Stomach (tissue), 4 donors: ENCODE measurements around the gene STK11.

Experiments used
- EP300 ChIP-seq: sonication (generic); formaldehyde crosslinking; IDR thresholded peaks from one replicate; pipeline ENCODE4 v1.6.1; 2017; ENCODE audit warnings: antibody characterized with exemption
- POLR2A ChIP-seq, 4 donors: fragments of 450-650 bp; IDR thresholded peaks; one replicate each; pipeline ENCODE4 v1.6.1; 2016; ENCODE audit warnings: antibody characterized with exemption in 4 of 4, control low read depth in 2 of 4, mild to moderate bottlenecking in 1 of 4, moderate library complexity in 1 of 4
- POLR2AphosphoS5 ChIP-seq, 3 donors: sonication (generic); formaldehyde crosslinking; IDR thresholded peaks; one replicate each; pipeline ENCODE4 v1.6.1; 2016; ENCODE audit warnings: antibody characterized with exemption in 3 of 3
- TF ChIP-seq, protein P1 (sequence below), 7 experiments: fragments of 450-650 bp in 4 of 7; fragments of 200-600 bp in 3 of 7; sonication (generic) in 3 of 7; IDR thresholded peaks; one replicate each; pipeline ENCODE4 v1.5.1; 2016 to 2019; ENCODE audit warnings: antibody characterized with exemption in 7 of 7, control low read depth in 2 of 7, mild to moderate bottlenecking in 1 of 7

DNA sequence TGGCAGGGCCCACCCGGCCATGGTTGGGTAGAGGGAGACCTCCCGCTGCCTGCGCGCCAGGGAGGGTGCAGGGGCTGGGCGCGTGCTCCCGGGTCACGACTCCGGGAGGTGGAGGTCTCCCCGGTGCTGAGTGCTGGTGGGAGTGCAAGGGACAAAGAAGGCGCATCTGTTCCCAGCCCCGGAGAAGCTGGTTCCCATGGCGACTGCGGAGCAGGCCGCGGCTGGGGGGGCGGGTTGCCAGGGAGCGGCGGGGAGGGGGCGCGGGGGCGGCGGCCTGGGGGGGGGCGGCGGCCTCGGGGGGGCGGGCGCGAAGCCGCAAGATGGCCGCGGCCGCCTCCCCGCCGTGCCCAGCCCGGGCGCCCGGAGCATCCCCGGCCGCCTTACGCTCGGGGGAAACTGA is 31.0 kb downstream of the STK11 start:
- TF ChIP-seq, protein P1, sequence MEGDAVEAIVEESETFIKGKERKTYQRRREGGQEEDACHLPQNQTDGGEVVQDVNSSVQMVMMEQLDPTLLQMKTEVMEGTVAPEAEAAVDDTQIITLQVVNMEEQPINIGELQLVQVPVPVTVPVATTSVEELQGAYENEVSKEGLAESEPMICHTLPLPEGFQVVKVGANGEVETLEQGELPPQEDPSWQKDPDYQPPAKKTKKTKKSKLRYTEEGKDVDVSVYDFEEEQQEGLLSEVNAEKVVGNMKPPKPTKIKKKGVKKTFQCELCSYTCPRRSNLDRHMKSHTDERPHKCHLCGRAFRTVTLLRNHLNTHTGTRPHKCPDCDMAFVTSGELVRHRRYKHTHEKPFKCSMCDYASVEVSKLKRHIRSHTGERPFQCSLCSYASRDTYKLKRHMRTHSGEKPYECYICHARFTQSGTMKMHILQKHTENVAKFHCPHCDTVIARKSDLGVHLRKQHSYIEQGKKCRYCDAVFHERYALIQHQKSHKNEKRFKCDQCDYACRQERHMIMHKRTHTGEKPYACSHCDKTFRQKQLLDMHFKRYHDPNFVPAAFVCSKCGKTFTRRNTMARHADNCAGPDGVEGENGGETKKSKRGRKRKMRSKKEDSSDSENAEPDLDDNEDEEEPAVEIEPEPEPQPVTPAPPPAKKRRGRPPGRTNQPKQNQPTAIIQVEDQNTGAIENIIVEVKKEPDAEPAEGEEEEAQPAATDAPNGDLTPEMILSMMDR (IDR thresholded peaks at IDR 0.05): no peak
- TF ChIP-seq POLR2A (IDR thresholded peaks at IDR 0.05) (no peak), EP300 (no peak), POLR2AphosphoS5 (IDR thresholded peaks at IDR 0.05) (no peak)
